Hepatocyte (in vitro differentiated cells): ENCODE data around the gene PLXND1. TPM values are rescaled to one million over a fixed set of nuclear protein-coding genes. Genes with fewer than 3 reads are reported as not detected.

ENCODE experiments used
- DNase-seq: peaks from one replicate; pipeline ENCODE4 v3.0.0-alpha.2; 2016; ENCODE audit warnings: low spot score
- H2AFZ ChIP-seq: fragments of 200-600 bp; sonication (generic); 2 replicates; pipeline ENCODE4 v1.6.0; 2016; ENCODE audit warnings: antibody characterized with exemption, mild to moderate bottlenecking
- H3K27ac ChIP-seq: fragments of 200-600 bp; sonication (generic); 2 replicates; pipeline ENCODE4 v1.5.1; 2016; ENCODE audit warnings: mild to moderate bottlenecking
- H3K27me3 ChIP-seq: fragments of 200-600 bp; sonication (generic); 2 replicates; pipeline ENCODE4 v1.6.1; 2016
- H3K36me3 ChIP-seq: fragments of 200-600 bp; sonication (generic); replicated peaks from 2 replicates; pipeline ENCODE4 v1.5.1; 2016; ENCODE audit warnings: low read depth; ENCODE audit not compliant: insufficient read depth
- H3K4me1 ChIP-seq: fragments of 200-600 bp; sonication (generic); 2 replicates; pipeline ENCODE4 v1.5.1; 2016; ENCODE audit warnings: mild to moderate bottlenecking, moderate library complexity; ENCODE audit not compliant: insufficient read depth
- H3K4me2 ChIP-seq: fragments of 200-600 bp; sonication (generic); 2 replicates; pipeline ENCODE4 v1.6.0; 2016
- H3K4me3 ChIP-seq: fragments of 200-600 bp; sonication (generic); 2 replicates; pipeline ENCODE4 v1.5.1; 2016; ENCODE audit warnings: mild to moderate bottlenecking
- H3K79me2 ChIP-seq: fragments of 200-600 bp; sonication (generic); 2 replicates; pipeline ENCODE4 v1.6.0; 2017; ENCODE audit warnings: mild to moderate bottlenecking
- H3K9me2 ChIP-seq: fragments of 200-600 bp; sonication (generic); replicated peaks from 2 replicates; pipeline ENCODE4 v1.6.0; 2017; ENCODE audit warnings: mild to moderate bottlenecking; ENCODE audit not compliant: insufficient read depth
- H3K9me3 ChIP-seq: fragments of 200-600 bp; sonication (generic); 2 replicates; pipeline ENCODE4 v1.5.1; 2016; ENCODE audit warnings: low read depth, mild to moderate bottlenecking
- H4K20me1 ChIP-seq: fragments of 200-600 bp; sonication (generic); 2 replicates; pipeline ENCODE4 v1.6.0; 2016; ENCODE audit warnings: mild to moderate bottlenecking; ENCODE audit not compliant: insufficient read depth, poor library complexity, severe bottlenecking
- CTCF ChIP-seq: fragments of 200-600 bp; sonication (generic); IDR thresholded peaks from 2 replicates; pipeline ENCODE4 v1.5.1; 2016; ENCODE audit warnings: antibody characterized with exemption, mild to moderate bottlenecking; ENCODE audit not compliant: poor library complexity
- EZH2 ChIP-seq: fragments of 200-600 bp; sonication (generic); IDR thresholded peaks from 2 replicates; pipeline ENCODE4 v1.6.1; 2016; ENCODE audit warnings: antibody characterized with exemption, mild to moderate bottlenecking, borderline replicate concordance
- EZH2phosphoT487 ChIP-seq: fragments of 200-600 bp; sonication (generic); IDR thresholded peaks from one replicate; pipeline ENCODE4 v1.6.1; 2018; ENCODE audit warnings: antibody characterized with exemption, mild to moderate bottlenecking, low read depth, moderate library complexity; ENCODE audit not compliant: unreplicated experiment, severe bottlenecking
- WGBS: methylation state at CpG from one replicate; pipeline ENCODE4 v1.1.6; 2016; ENCODE audit warnings: low lambda C conversion rate; ENCODE audit errors: missing lambda C conversion rate; 5-methylcytosine and 5-hydroxymethylcytosine counted together
- polyA plus RNA-seq: library from polyadenylated mRNA; unstranded; fragments of >200 nt; fragmentation: Nextera tagmentation; extraction: Ambion mirVana; gene quantifications from 2 replicates; pipeline ENCODE4 v1.2.1, GENCODE V29; 2016
- total RNA-seq: library from RNA; depleted of rRNA; stranded (reverse); fragments of >200 nt; gene quantifications from 2 replicates; pipeline ENCODE4 v1.2.3, GENCODE V29; 2014

Gene PLXND1
- total and polyA plus RNA-seq, 2 experiments from 2014 or later: 36.3 to 45.3 TPM

GRCh38 chr3:129602730-129603560 is 3.5 kb downstream of the PLXND1 start:
- Histone ChIP-seq H3K4me1 (peaks cover 26% of the 10 kb centered on the region), H3K9me2 (no peaks in the 10 kb centered on the region), H3K4me3 (no peak overlapping the region), H3K36me3 (no peaks in the 10 kb centered on the region), H3K9me3 (no peaks in the 10 kb centered on the region), H3K79me2 (peaks cover 32% of the 10 kb centered on the region), H3K4me2 (peak overlapping the region; percentile 96), H4K20me1 (peaks cover 7% of the 10 kb centered on the region), H3K27ac (peak overlapping the region; percentile 33), H2AFZ (no peak overlapping the region), H3K27me3 (peaks cover 12% of the 10 kb centered on the region)
- peak; percentile 69 for DNase-seq
- 66% methylated on average over 15 of the region's 15 CpGs for WGBS
- TF ChIP-seq EZH2 (no peak), CTCF (no peak), EZH2phosphoT487 (no peak)

DNA sequence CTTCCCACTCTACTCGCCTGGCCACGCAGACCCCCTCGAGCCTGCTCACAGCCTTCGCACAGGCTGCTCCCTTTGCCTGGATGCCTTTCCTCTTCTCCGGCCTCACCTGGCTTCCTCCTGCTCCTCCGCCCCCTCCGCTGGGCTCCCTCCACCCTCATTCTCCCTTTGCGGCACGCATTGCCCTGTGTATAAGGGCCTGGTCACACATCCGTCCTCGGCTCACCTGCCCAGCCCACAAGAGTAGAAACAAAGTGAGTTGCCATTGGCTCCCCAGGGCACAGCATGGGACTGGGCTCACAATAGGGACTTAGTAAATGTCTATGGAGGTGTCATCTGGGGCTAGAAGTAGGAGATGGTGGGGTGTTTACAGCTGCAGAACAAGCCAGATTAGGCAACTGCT is 4.2 kb downstream of the PLXND1 start:
- Histone ChIP-seq H3K27ac (no peak overlapping the region), H3K4me3 (no peak overlapping the region), H3K27me3 (peaks cover 12% of the 10 kb centered on the region), H4K20me1 (peaks cover 7% of the 10 kb centered on the region), H3K36me3 (no peaks in the 10 kb centered on the region), H3K9me3 (no peaks in the 10 kb centered on the region), H3K79me2 (peaks cover 32% of the 10 kb centered on the region), H3K9me2 (no peaks in the 10 kb centered on the region), H3K4me1 (peaks cover 26% of the 10 kb centered on the region), H3K4me2 (no peak overlapping the region), H2AFZ (no peak overlapping the region)
- no peak for TF ChIP-seq EZH2
- TF ChIP-seq EZH2phosphoT487: no peak
- TF ChIP-seq CTCF: no peak
- DNase-seq: no peak
- 82% methylated on average over 11 of the region's 11 CpGs for WGBS

GRCh38 chr3:129601713-129602112 is 4.8 kb downstream of the PLXND1 start:
- no peak overlapping the region for H3K4me3 ChIP-seq
- peaks cover 12% of the 10 kb centered on the region for H3K27me3 ChIP-seq
- H3K4me1 ChIP-seq: peaks cover 31% of the 10 kb centered on the region
- H2AFZ ChIP-seq: no peak overlapping the region
- H3K27ac ChIP-seq: no peak overlapping the region
- H4K20me1 ChIP-seq: peaks cover 7% of the 10 kb centered on the region
- H3K4me2 ChIP-seq: no peak overlapping the region
- peaks cover 32% of the 10 kb centered on the region for H3K79me2 ChIP-seq
- TF ChIP-seq EZH2: no peak
- TF ChIP-seq CTCF: no peak
- TF ChIP-seq EZH2phosphoT487: no peak
- H3K36me3 ChIP-seq: no peaks in the 10 kb centered on the region
- no peaks in the 10 kb centered on the region for H3K9me2 ChIP-seq
- no peaks in the 10 kb centered on the region for H3K9me3 ChIP-seq
- 95% methylated on average over 5 of the region's 5 CpGs for WGBS
- DNase-seq: no peak
